NCI-H748 (cell line): ENCODE measurements around the gene OR8A1.

Source experiments
- DNase-seq: peaks from one replicate; lab custom pipeline; 2025; ENCODE audit not compliant: unreplicated experiment; lab: John Stamatoyannopoulos, UW

OR8A1 gene

GRCh38 chr11:124569697-124570096 is at the start of gene OR8A1:
Gene OR8A1 (plus strand): TSS chr11:124569997. CDS start chr11:124570120, 123 bp downstream.
- no peak for DNase-seq

GRCh38 chr11:124520550-124520854 is 49.3 kb upstream of the OR8A1 start:
- DNase-seq, result no peak

GRCh38 chr11:124533626-124534025 is 36.2 kb upstream of the OR8A1 start:
- DNase-seq, result no peak

DNA sequence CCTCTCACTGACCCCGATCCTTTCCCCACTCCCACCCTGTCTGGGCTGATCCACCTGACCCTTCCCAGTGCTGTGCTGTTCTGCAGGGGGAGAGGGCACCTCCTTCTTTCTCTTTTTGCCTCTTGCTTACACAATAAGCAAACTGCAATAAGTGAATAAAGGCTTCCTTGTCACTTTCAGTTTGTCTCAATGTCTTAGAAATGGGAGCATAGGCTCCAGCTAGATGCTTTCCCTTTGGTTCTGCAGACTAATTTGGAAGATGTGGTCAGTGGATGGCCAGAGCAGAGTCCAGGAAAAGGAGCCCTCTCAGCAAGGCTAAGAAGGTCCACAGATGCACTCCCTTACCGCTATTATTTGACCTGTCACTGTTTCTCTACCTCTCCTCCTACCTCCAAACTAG is 35.7 kb upstream of the OR8A1 start:
- DNase-seq, result no peak

DNA sequence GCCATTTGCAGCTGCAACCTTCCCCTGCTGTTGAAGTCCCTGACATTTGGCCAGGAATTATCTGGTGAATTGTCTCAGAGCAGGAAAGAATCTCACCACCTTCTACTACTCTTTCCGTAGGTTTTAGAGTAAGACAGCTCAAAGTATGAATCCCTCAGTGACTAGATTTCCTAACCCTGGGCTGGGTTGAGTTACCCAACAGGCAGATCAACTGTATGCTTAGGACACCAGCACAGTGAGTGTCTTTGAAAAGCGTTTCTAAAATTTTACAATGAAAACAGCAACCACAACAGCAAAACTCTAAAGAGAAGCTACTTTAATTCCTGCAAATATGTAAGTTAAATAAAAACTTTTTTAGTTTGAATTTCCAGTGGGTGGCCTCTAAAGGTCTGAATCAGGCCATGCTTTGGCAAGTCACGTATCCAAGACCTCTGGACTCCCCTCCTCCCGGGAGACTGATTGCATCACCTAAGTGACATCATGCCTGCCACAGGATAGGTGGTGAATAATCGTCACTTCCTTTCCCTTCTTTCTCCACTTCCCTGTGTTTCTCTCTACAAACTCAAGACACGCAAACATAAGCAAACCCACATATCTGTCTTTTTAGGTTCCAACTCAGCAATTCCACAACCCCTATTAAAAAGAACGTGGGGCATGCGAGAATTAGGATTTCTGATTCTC is 34.1 kb upstream of the OR8A1 start:
- DNase-seq, result no peak

DNA sequence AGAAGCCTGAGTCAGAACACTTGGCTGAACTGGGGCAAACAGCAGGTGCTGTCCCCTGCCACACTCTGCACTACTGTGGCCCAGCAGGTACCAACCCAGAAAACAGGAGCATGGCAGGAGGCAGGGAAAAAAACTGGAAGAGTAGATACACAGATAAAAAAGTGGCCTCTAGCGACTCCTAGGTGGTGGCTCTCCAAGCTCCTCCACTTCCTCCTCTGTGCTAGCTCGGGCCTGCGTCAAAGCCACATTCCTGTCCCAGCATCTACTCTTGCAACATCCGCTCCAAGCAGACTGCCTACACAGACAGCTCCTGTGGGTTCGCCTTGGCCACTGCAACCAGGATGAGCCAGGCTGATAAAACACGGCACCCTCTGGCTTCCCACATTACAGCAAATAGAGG is 33.3 kb upstream of the OR8A1 start:
- DNase-seq, result no peak

GRCh38 chr11:124538019-124538418 is 31.8 kb upstream of the OR8A1 start:
- no peak for DNase-seq

GRCh38 chr11:124541204-124541603 is 28.6 kb upstream of the OR8A1 start:
- no peak for DNase-seq

DNA sequence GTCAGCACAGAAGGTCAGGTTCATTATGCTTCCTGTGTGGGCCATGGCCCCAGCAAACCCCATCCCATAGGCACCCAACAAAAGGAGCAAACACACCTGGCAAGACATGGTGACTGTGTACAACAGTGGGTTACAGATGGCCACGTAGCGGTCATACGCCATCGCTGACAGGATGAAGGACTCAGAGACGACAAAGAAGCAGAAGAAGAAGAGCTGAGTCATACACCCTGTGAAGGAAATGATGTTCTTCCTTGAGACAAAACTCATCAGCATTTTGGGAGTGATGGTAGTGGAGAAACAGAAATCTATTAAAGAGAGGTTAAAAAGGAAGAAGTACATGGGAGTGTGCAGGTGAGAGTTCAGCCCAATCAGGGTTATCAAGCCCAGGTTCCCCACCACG is 26.7 kb upstream of the OR8A1 start:
- no peak for DNase-seq

- no peak for DNase-seq
Observed at GRCh38 chr11:124543554-124543953, 26.2 kb upstream of the OR8A1 start, which contains the start of gene OR8B12. Gene OR8B12 (minus strand): TSS chr11:124543654. CDS start chr11:124543654, 0 bp downstream.

DNA sequence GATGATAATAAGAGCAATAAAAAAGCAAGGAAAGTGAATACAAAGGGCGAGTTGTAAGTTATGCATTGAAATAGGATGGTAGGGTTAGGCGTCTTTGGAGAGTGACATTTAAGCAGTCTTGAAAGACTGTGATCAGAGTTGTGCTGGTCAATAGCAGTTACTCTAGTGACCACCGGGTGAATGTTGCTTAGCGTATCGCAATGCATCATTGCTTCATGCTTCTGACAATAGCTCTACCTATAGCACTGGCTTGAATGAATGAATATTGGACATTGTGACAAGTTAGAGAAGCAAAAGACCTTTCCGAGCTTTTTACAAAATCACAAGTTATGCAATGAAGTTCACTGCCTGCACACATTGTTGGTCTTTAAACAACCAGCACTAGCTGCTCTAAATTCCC is 18.6 kb upstream of the OR8A1 start:
- DNase-seq, result no peak

DNA sequence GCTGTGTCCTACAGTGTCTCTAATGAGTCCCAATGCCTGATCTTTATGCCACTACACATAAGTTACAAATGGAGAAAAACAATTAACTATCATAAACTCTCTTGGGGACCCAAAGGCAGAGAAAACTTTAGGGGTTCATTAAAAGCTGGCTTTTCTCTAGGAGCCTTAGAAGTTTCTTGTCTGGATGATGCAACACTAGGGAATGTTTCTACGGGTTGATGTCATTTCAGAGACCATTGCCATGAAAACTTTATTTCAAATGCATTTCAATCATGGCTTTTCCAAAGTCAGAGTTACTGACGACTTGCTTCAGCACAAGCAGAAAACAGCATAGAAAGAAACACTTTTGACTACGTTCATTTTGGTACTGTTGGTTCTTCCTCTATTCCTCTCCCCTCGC is 17.8 kb upstream of the OR8A1 start:
- no peak for DNase-seq

- DNase-seq, result no peak
Observed at GRCh38 chr11:124556828-124557227, 13.0 kb upstream of the OR8A1 start.

- no peak for DNase-seq
Observed at GRCh38 chr11:124570160-124570559, 363 bp downstream of the OR8A1 start.

- DNase-seq, result no peak
Observed at GRCh38 chr11:124577716-124578427, 8.1 kb downstream of the OR8A1 start.

GRCh38 chr11:124578761-124579160 is 9.0 kb downstream of the OR8A1 start:
- DNase-seq, result no peak

GRCh38 chr11:124581817-124582216 is 12.0 kb downstream of the OR8A1 start:
- peak; percentile 64 for DNase-seq

DNA sequence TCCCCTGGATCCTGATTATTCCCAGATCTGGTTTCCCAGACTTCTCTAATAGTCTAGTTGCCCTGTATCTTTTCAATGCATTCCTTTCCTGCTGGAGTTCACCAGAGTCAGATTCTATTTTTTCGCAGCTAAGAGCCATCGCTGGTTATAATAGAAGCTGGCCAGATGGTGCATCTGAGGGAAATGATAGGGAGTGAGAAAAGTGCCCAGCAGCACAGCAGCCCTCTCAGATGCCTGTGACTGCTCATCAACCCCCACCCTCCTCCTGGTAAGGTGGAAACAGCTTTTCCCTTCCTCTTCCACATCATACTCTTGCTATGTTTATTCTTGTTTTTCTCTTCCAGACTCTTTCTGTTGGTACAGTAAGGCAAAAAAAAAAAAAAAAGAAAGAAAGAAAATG is 12.8 kb downstream of the OR8A1 start:
- DNase-seq, result no peak

GRCh38 chr11:124583781-124584180 is 14.0 kb downstream of the OR8A1 start:
- peak; percentile 90 for DNase-seq

GRCh38 chr11:124584681-124585372 is 15.0 kb downstream of the OR8A1 start:
- no peak for DNase-seq

- DNase-seq, result peak; percentile 45
Observed at GRCh38 chr11:124586238-124586860, 16.6 kb downstream of the OR8A1 start.

DNA sequence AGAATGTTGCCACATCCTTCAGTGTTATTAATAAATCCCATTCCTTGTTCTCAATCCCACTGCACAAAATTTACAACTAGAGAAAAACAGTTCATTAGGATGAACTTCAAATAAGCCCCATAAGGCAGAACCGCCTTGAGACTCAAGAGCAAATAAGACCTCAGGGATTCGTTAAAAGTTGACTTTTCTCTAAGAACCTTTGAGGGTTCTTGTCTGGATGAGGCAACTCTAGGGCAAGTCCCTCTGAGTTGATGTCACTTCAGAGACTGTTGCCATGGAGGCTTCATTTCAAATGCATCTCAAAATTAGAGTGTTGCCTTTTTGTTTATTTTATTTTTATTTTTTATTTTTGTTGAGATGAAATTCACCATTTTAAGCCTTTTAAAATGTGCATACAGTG is 21.6 kb downstream of the OR8A1 start:
- DNase-seq, result no peak
